ENCODE data around the gene RGS17. TPM values are rescaled to one million over a fixed set of nuclear protein-coding genes. Genes with fewer than 3 reads are reported as not detected.
A peak's percentile ranks its signal among the peaks of the same experiment; 100 is the strongest.

Gene RGS17
- total RNA-seq, 1 donor from 2014 or later: 0.05 TPM

DNA sequence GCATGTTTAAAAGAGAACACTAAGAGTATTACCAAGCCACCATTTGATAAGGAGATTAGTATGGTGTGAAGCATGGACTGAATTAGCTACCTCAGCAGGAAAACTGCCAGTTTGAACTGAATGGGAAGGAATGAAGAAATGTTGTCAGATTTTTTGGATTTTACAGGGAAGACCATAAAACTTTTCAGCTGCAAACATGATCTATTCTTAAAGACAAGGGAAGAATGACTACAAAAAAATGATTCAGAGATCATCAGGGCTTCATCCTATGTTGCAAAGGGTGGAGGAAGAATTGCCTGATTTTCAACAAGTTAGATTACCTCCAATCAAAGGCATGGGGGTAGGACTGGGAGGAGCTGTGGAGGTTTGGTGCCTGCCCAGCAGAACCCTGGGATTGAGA, 79.3 kb downstream of the RGS17 start:
- ATAC-seq (ENCODE audit: poor library complexity) (no peak), DNase-seq (no peak)
- intact Hi-C loops (cut with DNase I): no loop called here

DNA sequence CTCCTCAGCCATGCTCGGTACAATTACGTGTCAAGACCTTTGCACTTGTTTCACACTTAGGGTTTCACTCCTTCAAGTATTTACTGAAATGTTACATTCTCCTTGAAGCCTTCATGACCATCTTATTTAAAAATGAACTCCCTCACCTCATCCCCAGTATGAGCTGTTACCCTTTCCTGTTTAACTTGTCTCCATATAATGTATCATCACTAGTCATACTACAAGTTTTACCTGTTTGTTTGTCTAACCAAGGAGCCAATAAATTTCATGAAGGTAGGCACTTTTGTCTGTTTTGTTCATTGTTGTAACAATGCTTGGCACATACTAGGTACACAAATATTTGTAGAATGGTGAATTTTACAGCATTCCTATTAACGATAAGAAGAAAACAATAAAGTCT, 82.5 kb downstream of the RGS17 start:
- intact Hi-C loops (cut with DNase I): no loop called here
- DNase-seq (no peak), ATAC-seq (ENCODE audit: poor library complexity) (no peak)

- ATAC-seq (ENCODE audit: poor library complexity) (no peak), DNase-seq (no peak)
- intact Hi-C loops (cut with DNase I): no loop called here
Observed at GRCh38 chr6:153047386-153047785, 83.7 kb downstream of the RGS17 start.

GRCh38 chr6:153045271-153045670, 85.8 kb downstream of the RGS17 start:
- DNase-seq (no peak), ATAC-seq (ENCODE audit: poor library complexity) (no peak)
- intact Hi-C loops (cut with DNase I): no loop called here

- DNase-seq (no peak), ATAC-seq (ENCODE audit: poor library complexity) (no peak)
- intact Hi-C loops (cut with DNase I): no loop called here
Observed at GRCh38 chr6:153044295-153044694, 86.8 kb downstream of the RGS17 start.

GRCh38 chr6:153043719-153044118, 87.4 kb downstream of the RGS17 start:
- no peak for DNase-seq
- no peak for ATAC-seq (ENCODE audit: poor library complexity)
- intact Hi-C loops (cut with DNase I): no loop called here

DNA sequence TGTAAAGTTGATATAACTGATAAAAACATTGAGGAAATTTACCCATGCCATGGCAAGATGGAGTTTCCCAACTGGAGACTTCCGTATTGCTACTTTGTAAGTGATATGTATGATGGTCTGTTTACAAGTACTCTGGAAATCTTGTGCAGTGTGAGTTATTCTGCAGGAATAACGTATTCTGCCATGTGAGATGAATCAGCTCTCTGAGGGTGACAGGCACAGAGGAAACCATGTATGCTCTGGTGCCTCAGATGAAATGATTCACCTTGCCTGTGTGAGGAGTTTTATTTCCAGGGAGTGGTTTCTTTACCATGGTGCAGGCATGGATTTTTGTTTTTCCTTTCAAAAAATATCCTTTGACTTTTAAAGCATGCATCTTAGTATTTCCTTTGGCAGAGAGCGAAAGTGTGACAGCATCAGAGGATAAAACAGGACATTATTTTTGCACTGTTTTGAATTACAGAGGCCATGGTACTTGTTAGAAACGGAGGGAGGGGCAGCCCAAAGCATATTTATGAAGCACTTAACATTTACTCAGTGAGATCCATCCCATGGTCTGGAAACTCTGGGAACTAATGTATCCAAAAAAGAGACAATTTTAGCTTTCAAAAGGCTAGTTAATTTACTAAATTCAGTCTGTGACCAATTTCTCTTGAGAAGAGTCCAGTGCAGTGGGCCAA, 92.6 kb downstream of the RGS17 start:
- ATAC-seq (ENCODE audit: poor library complexity): no peak
- no peak for DNase-seq
- intact Hi-C loops (cut with DNase I): no loop called here

DNA sequence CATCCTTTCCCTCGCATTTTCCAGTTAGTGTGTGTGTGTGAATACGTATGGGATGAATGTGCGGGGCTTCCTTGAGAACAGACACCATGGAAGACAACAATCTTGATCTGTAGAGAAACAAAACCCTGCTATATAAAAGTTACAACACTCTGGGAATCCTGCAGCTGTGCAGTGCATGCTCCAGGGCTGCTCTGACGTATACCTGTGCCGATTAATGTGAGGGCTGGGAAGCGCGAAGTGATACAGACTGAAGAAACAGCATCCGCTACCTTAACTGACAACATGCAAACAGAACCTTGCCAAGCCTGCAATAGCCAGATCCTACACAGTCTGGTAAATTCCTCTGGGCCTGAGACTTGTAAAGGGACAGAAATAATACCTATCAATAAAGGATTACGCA, 96.9 kb downstream of the RGS17 start:
- no peak for ATAC-seq (ENCODE audit: poor library complexity)
- intact Hi-C loops (cut with DNase I): loop anchor here (5.0 kb wide), 1 partner anchor 478 kb away; no protein-coding TSS in a partner anchor
- no peak for DNase-seq

GRCh38 chr6:153032255-153032882, 98.7 kb downstream of the RGS17 start:
- intact Hi-C loops (cut with DNase I): loop anchor here (5.0 kb wide), 1 partner anchor 480 kb away; no protein-coding TSS in a partner anchor
- DNase-seq (no peak), ATAC-seq (ENCODE audit: poor library complexity) (no peak)

GRCh38 chr6:153031335-153031955, 99.6 kb downstream of the RGS17 start:
- intact Hi-C loops (cut with DNase I): loop anchor here (5.0 kb wide), 1 partner anchor 481 kb away; no protein-coding TSS in a partner anchor
- no peak for ATAC-seq (ENCODE audit: poor library complexity)
- no peak for DNase-seq

GRCh38 chr6:153028963-153029362, 102.1 kb downstream of the RGS17 start:
- ATAC-seq (ENCODE audit: poor library complexity) (no peak), DNase-seq (no peak)
- intact Hi-C loops (cut with DNase I): loop anchor here (10.0 kb wide), 2 partner anchors 84 to 164 kb away; no protein-coding TSS in a partner anchor

DNA sequence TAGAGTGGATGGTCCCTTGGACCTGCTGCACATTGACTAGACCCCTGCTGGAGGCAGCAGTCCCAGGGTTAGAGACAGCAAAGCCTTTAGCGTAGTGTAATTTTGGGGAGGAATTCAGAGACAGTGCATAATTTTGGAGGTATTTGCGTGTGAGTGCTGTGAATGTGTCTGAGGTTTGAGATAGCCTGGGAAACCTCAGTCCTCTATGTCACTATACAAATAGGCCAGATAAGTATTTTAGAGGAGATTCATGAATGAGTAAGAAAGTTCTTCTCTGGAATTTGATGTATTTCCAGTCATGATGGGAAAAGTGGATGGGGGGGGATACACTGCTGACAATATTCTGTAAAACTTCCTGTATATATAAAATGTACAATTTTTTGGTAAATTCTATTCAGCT, 102.8 kb downstream of the RGS17 start:
- DNase-seq (no peak), ATAC-seq (ENCODE audit: poor library complexity) (no peak)
- intact Hi-C loops (cut with DNase I): loop anchor here (10.0 kb wide), 2 partner anchors 83 to 163 kb away; no protein-coding TSS in a partner anchor

DNA sequence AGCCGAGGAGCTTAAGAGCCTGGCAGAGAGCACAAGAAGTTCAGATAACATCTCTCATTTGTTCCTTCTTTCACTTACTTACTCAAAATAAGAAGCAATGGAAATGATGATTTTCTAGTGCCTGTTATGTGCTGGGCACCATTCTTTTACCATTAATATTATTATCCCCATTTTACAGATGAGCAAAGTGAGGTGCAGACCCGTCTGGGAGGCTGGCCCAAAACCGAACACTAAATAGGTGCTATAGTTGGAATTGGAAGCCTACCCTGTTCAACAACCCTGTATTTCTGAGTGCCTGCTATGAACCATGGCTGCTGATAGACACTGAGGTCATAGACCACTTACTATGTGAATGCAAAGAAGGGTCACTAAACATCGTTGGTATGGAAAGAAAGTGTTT, 103.6 kb downstream of the RGS17 start:
- intact Hi-C loops (cut with DNase I): loop anchor here (10.0 kb wide), 2 partner anchors 83 to 163 kb away; no protein-coding TSS in a partner anchor
- DNase-seq (no peak), ATAC-seq (ENCODE audit: poor library complexity) (no peak)

DNA sequence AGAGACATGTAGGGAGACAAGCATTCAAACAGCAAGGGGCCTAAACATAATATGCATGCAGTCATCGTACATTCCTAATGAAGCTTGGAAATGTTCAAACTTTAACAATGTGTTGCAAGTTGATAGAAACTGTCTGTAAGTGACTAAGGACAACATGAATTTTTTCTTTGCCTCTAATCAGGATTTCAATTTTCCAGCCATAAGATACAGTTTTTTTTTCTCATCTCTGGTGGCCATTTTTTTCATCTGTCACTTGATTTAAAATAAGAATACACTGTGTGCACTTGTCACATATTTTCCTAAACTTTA, 106.4 kb downstream of the RGS17 start:
- intact Hi-C loops (cut with DNase I): loop anchor here (10.0 kb wide), 2 partner anchors 80 to 160 kb away; no protein-coding TSS in a partner anchor
- ATAC-seq (ENCODE audit: poor library complexity) (no peak), DNase-seq (no peak)

DNA sequence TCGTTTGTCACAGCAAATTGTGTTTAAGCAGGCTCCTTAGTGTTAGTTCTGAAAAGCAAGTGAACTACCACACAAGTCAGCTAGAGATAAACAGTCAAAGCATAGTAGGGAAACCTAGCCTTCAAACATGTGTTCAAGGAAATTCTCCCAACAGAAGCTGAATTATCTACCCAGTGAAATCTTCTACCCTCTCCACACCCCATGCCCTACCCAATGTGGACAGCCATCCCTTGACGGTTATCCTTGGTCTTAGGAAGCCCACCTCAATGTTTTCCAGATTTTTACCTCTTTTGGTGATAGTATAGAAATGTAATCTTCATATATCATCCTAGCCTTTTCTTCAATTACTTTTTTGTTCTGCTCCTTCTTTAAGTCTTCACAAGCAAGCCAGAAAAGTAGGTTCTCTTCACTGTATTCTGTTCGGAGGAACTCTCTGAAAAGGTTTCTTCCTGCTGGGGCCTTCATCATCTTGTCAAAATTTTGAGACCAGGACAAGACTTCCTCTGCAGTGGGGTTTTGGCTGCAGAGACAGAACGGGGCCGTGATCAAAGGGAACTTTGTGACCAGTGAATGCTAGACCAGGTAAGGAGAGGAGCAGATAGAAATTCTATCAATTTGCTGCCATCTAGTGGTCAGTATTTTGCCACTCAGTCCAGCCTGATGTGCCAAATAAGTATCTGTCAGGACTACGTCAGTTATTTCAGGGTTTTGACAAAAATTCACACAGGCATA, 106.9 kb downstream of the RGS17 start:
- DNase-seq: no peak
- intact Hi-C loops (cut with DNase I): loop anchor here (10.0 kb wide), 2 partner anchors 79 to 159 kb away; no protein-coding TSS in a partner anchor
- ATAC-seq (ENCODE audit: poor library complexity): peak; percentile 87

DNA sequence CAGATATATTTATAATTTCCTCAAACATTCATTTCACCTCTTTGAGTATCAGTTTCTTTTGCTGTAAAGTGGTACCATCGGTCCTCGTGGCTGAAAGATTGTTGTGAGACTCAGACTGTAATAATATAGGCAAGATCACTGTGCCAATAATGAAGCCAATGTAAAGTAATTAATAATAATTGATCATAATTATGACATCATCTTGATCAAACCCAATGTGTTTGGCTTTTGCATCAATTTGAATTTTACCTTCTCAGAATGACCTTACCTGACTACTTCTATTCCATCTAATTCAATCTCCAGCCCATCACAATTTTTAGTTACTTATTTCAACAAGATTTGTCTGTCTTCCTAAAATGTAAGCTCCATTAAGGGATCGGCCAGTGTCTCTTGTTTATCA, 112.7 kb downstream of the RGS17 start:
- intact Hi-C loops (cut with DNase I): no loop called here
- ATAC-seq (ENCODE audit: poor library complexity) (no peak), DNase-seq (no peak)

DNA sequence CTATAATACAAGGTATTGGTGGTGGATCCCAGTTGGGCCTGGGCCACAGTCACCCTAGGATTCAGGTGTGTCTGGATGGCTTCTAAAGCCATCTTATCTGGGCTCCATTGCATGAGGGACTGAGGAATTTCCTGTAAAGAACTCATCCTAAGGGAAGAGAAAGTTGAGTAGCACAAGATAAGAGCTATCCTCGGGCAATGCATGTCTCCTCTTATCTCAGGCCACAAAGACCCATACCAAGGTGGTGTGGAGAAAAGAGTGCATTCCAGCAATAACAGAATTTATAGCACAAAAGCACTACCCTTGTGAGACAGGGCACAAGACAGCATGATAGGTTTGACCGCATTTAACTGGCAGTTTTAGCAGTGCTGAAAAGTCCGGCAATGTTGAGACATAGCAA, 114.2 kb downstream of the RGS17 start:
- no peak for DNase-seq
- no peak for ATAC-seq (ENCODE audit: poor library complexity)
- intact Hi-C loops (cut with DNase I): no loop called here

GRCh38 chr6:153015094-153015640, 115.9 kb downstream of the RGS17 start:
- DNase-seq (no peak), ATAC-seq (ENCODE audit: poor library complexity) (no peak)
- intact Hi-C loops (cut with DNase I): no loop called here

GRCh38 chr6:153013438-153013837, 117.6 kb downstream of the RGS17 start:
- intact Hi-C loops (cut with DNase I): no loop called here
- no peak for DNase-seq
- ATAC-seq (ENCODE audit: poor library complexity): no peak

Data from Right ventricle myocardium superior (tissue), 1 donor.